ENCODE results near the gene GALNT8. TPM values are rescaled to one million over a fixed set of nuclear protein-coding genes. Genes with fewer than 3 reads are reported as not detected.

GALNT8 gene
- total and polyA plus RNA-seq, 9 of the 15 experiments (the other 6 are each of a cell fraction or from before 2014, with no cell fraction given) = 0.11 to 0.23 (median 0.21) TPM; not detected in 6

DNA sequence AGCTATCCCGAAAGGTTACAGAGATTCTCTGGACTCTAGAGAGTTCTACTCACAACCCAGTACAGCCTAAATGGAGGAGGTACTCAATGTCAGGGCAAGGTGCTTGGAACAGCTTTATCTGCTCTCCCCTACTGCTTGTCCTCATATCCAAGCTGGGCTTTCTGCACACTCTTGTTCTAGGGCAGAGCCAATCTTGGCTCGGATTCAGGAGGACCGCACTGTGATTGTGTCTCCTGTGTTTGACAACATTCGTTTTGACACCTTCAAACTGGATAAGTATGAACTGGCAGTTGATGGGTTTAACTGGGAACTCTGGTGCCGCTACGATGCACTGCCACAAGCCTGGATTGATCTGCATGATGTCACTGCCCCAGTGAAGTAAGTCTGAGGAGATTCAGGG, 25.0 kb downstream of the GALNT8 start:
- CTCF ChIA-PET (ENCODE audit: low intra/inter-chr PET ratio) = no interaction called here
- Histone ChIP-seq H3K79me2 (ENCODE audit: control insufficient read depth, insufficient read depth, low read length) (no peaks in the 10 kb centered on the region), H3K9me1 (ENCODE audit: control insufficient read depth, insufficient read depth, low read length) (no peaks in the 10 kb centered on the region), H4K20me1 (replicated peaks; ENCODE audit: control insufficient read depth, insufficient read depth, low read length) (no peaks in the 10 kb centered on the region), H3K4me3 (no peak overlapping the region), H3K36me3 (ENCODE audit: control insufficient read depth, insufficient read depth, low read length) (no peaks in the 10 kb centered on the region), H3K9ac (ENCODE audit: insufficient read depth in 1 of 2, low read depth in 2 of 2, low read length in 2 of 2) (no peak overlapping the region), H3K4me1 (replicated peaks in 1 of 2; ENCODE audit: control insufficient read depth in 2 of 2, insufficient read depth in 2 of 2, low read length in 2 of 2) (no peaks in the 10 kb centered on the region), H3K4me2 (ENCODE audit: insufficient read depth, low read length) (no peak overlapping the region), H3K27me3 (ENCODE audit: control insufficient read depth in 2 of 2, insufficient read depth in 2 of 2, low read length in 2 of 2) (peaks cover 0 to 10% of the 10 kb centered on the region in 2 experiments; a peak in 2 of 5 replicates), H3K9me3 (replicated peaks; ENCODE audit: control insufficient read depth, insufficient read depth, low read depth, low read length) (no peaks in the 10 kb centered on the region), H3K27ac (ENCODE audit: extremely low read depth, low read depth, low read length) (no peak overlapping the region), H2AFZ (ENCODE audit: low read depth, low read length) (no peak overlapping the region)
- in situ Hi-C loops (cut with MboI) = no loop called here
- FAIRE-seq = no peak
- intact Hi-C loops (cut with micrococcal nuclease) = no loop called here
- no TSS peak for BruUV-seq (replicated peaks)
- WGBS (ENCODE audit: insufficient coverage, low coverage, missing lambda C conversion rate) = 0% methylated on average over 6 of the region's 6 CpGs
- no peak for DNase-seq (ENCODE audit: extremely low read depth in 1 of 4, low spot score in 3 of 4)
- TF ChIP-seq ARID2 (IDR thresholded peaks at IDR 0.05) (no peak), BACH1 (tag; IDR thresholded peaks at IDR 0.05) (no peak), PHF20 (IDR thresholded peaks at IDR 0.05; ENCODE audit: partially characterized antibody) (no peak), TEAD4 (IDR thresholded peaks at IDR 0.05; ENCODE audit: low read length) (no peak), TEAD4 (CRISPR knock-in tag; IDR thresholded peaks at IDR 0.05; ENCODE audit: borderline replicate concordance) (no peak), MYC (IDR thresholded peaks at IDR 0.05; ENCODE audit: low read depth, low read length) (no peak), MYC (CRISPR knock-in tag; IDR thresholded peaks at IDR 0.05; ENCODE audit: borderline replicate concordance, low read depth) (no peak)
- TF ChIP-seq, protein P1, sequence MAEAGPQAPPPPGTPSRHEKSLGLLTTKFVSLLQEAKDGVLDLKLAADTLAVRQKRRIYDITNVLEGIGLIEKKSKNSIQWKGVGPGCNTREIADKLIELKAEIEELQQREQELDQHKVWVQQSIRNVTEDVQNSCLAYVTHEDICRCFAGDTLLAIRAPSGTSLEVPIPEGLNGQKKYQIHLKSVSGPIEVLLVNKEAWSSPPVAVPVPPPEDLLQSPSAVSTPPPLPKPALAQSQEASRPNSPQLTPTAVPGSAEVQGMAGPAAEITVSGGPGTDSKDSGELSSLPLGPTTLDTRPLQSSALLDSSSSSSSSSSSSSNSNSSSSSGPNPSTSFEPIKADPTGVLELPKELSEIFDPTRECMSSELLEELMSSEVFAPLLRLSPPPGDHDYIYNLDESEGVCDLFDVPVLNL (CRISPR knock-in tag; IDR thresholded peaks at IDR 0.05; ENCODE audit: low read depth) = no peak
- TF ChIP-seq, protein P2, sequence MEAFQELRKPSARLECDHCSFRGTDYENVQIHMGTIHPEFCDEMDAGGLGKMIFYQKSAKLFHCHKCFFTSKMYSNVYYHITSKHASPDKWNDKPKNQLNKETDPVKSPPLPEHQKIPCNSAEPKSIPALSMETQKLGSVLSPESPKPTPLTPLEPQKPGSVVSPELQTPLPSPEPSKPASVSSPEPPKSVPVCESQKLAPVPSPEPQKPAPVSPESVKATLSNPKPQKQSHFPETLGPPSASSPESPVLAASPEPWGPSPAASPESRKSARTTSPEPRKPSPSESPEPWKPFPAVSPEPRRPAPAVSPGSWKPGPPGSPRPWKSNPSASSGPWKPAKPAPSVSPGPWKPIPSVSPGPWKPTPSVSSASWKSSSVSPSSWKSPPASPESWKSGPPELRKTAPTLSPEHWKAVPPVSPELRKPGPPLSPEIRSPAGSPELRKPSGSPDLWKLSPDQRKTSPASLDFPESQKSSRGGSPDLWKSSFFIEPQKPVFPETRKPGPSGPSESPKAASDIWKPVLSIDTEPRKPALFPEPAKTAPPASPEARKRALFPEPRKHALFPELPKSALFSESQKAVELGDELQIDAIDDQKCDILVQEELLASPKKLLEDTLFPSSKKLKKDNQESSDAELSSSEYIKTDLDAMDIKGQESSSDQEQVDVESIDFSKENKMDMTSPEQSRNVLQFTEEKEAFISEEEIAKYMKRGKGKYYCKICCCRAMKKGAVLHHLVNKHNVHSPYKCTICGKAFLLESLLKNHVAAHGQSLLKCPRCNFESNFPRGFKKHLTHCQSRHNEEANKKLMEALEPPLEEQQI (IDR thresholded peaks at IDR 0.05) = no peak
- POLR2A ChIA-PET = no interaction called here
- no peak for ATAC-seq

Data from K562 (cell line).